ENCODE data around the gene PADI3.
"Not testable (repeated sequence)": the region's sequence is repeated elsewhere in the genome, so short reads cannot be mapped to it uniquely, and the experiment has no call there.

PADI3 gene

GRCh38 chr1:17297991-17298390, 49.1 kb downstream of the PADI3 start:
- no peak for DNase-seq (ENCODE audit: low read depth in 1 of 2, low spot score in 1 of 2)

- DNase-seq (ENCODE audit: low read depth in 1 of 2, low spot score in 1 of 2), result no peak
Measured at GRCh38 chr1:17301767-17302166, 52.9 kb downstream of the PADI3 start.

- no peak for DNase-seq (ENCODE audit: low read depth in 1 of 2, low spot score in 1 of 2)
Measured at GRCh38 chr1:17304151-17304825, 55.4 kb downstream of the PADI3 start.

GRCh38 chr1:17304826-17305175, 55.9 kb downstream of the PADI3 start:
- no peak for DNase-seq (ENCODE audit: low read depth in 1 of 2, low spot score in 1 of 2)

GRCh38 chr1:17305576-17306095, 56.7 kb downstream of the PADI3 start:
- no peak for DNase-seq (ENCODE audit: low read depth in 1 of 2, low spot score in 1 of 2)

- DNase-seq (ENCODE audit: low read depth in 1 of 2, low spot score in 1 of 2), result no peak
Measured at GRCh38 chr1:17306407-17306806, 57.5 kb downstream of the PADI3 start.

GRCh38 chr1:17306921-17307320, 58.0 kb downstream of the PADI3 start:
- DNase-seq (ENCODE audit: low read depth in 1 of 2, low spot score in 1 of 2), result no peak

- no peak for DNase-seq (ENCODE audit: low read depth in 1 of 2, low spot score in 1 of 2)
Measured at GRCh38 chr1:17307329-17307728, 58.4 kb downstream of the PADI3 start.

GRCh38 chr1:17307946-17308345, 59.0 kb downstream of the PADI3 start, which contains the start of gene PADI4:
Gene PADI4 (plus strand): TSS chr1:17308197. CDS start chr1:17308223, 26 bp downstream.
- DNase-seq (ENCODE audit: low read depth in 1 of 2, low spot score in 1 of 2), result no peak

- DNase-seq (ENCODE audit: low read depth in 1 of 2, low spot score in 1 of 2), result no peak
Measured at GRCh38 chr1:17308593-17308992, 59.7 kb downstream of the PADI3 start.

- DNase-seq (ENCODE audit: low read depth in 1 of 2, low spot score in 1 of 2), result no peak
Measured at GRCh38 chr1:17309426-17310067, 60.6 kb downstream of the PADI3 start.

GRCh38 chr1:17310068-17310640, 61.3 kb downstream of the PADI3 start:
- no peak for DNase-seq (ENCODE audit: low read depth in 1 of 2, low spot score in 1 of 2)

- no peak for DNase-seq (ENCODE audit: low read depth in 1 of 2, low spot score in 1 of 2)
Measured at GRCh38 chr1:17313530-17314309, 64.8 kb downstream of the PADI3 start.

GRCh38 chr1:17314491-17314971, 65.6 kb downstream of the PADI3 start:
- DNase-seq (ENCODE audit: low read depth in 1 of 2, low spot score in 1 of 2), result no peak

- DNase-seq (ENCODE audit: low read depth in 1 of 2, low spot score in 1 of 2), result no peak
Measured at GRCh38 chr1:17315542-17316130, 66.7 kb downstream of the PADI3 start.

- DNase-seq (ENCODE audit: low read depth in 1 of 2, low spot score in 1 of 2), result no peak
Measured at GRCh38 chr1:17316704-17317103, 67.8 kb downstream of the PADI3 start.

GRCh38 chr1:17318262-17318661, 69.4 kb downstream of the PADI3 start:
- no peak for DNase-seq (ENCODE audit: low read depth in 1 of 2, low spot score in 1 of 2)

- no peak for DNase-seq (ENCODE audit: low read depth in 1 of 2, low spot score in 1 of 2)
Measured at GRCh38 chr1:17319561-17320350, 70.9 kb downstream of the PADI3 start.

- not testable (repeated sequence) for DNase-seq (ENCODE audit: low read depth in 1 of 2, low spot score in 1 of 2)
Measured at GRCh38 chr1:17321857-17322390, 73.0 kb downstream of the PADI3 start.

GRCh38 chr1:17328855-17329254, 80.0 kb downstream of the PADI3 start:
- DNase-seq (ENCODE audit: low read depth in 1 of 2, low spot score in 1 of 2), result no peak
